Measurements from ENCODE around the gene TSLP. TPM values are rescaled to one million over a fixed set of nuclear protein-coding genes. Genes with fewer than 3 reads are reported as not detected.

Gene TSLP
- total and polyA plus RNA-seq, 2 of the 8 experiments (the other 6 are each of a cell fraction or from before 2014, with no cell fraction given), result 0.39 to 1.9 TPM

- TF ChIP-seq FOSL1 (IDR thresholded peaks at IDR 0.05; ENCODE audit: insufficient read depth, low read depth, low read length) (no peak), BACH1 (IDR thresholded peaks at IDR 0.05; ENCODE audit: low read length) (no peak)
These were observed 42.2 kb downstream of the TSLP start (continued) for GRCh38 chr5:111113678-111114077.
